HAP-1 (cell line): Measurements from ENCODE around the gene CAMKMT.

Source experiments
- DNase-seq, 2 experiments: peaks; one replicate each; pipeline ENCODE4 v3.0.0-alpha.2; 2016 to 2020; ENCODE audit warnings: low spot score in 2 of 2
- H3K27me3 ChIP-seq: fragments of 250-450 bp; sonication (Bioruptor Pico); 2 replicates; pipeline ENCODE4 v1.5.1; 2020; ENCODE audit warnings: low read depth, mild to moderate bottlenecking, moderate library complexity
- H3K36me3 ChIP-seq: fragments of 250-450 bp; sonication (Bioruptor Pico); replicated peaks from 2 replicates; pipeline ENCODE4 v1.5.1; 2020; ENCODE audit warnings: mild to moderate bottlenecking
- H3K4me1 ChIP-seq: fragments of 250-450 bp; sonication (Bioruptor Pico); 2 replicates; pipeline ENCODE4 v1.5.1; 2020; ENCODE audit warnings: mild to moderate bottlenecking
- H3K4me3 ChIP-seq: fragments of 250-450 bp; sonication (Bioruptor Pico); 2 replicates; pipeline ENCODE4 v1.5.1; 2020; ENCODE audit warnings: mild to moderate bottlenecking, moderate library complexity
- H3K9me3 ChIP-seq: fragments of 250-450 bp; sonication (Bioruptor Pico); 2 replicates; pipeline ENCODE4 v1.5.1; 2020; ENCODE audit warnings: mild to moderate bottlenecking, moderate library complexity
- in situ Hi-C: fragments of 300-500 bp; cut with MboI; formaldehyde crosslinking; loops from 3 replicates; pipeline ENCODE4 v1.14.3; 2020; ENCODE audit warnings: low sequenced_read_pairs, inconsistent platforms, mixed read lengths

CAMKMT gene

DNA sequence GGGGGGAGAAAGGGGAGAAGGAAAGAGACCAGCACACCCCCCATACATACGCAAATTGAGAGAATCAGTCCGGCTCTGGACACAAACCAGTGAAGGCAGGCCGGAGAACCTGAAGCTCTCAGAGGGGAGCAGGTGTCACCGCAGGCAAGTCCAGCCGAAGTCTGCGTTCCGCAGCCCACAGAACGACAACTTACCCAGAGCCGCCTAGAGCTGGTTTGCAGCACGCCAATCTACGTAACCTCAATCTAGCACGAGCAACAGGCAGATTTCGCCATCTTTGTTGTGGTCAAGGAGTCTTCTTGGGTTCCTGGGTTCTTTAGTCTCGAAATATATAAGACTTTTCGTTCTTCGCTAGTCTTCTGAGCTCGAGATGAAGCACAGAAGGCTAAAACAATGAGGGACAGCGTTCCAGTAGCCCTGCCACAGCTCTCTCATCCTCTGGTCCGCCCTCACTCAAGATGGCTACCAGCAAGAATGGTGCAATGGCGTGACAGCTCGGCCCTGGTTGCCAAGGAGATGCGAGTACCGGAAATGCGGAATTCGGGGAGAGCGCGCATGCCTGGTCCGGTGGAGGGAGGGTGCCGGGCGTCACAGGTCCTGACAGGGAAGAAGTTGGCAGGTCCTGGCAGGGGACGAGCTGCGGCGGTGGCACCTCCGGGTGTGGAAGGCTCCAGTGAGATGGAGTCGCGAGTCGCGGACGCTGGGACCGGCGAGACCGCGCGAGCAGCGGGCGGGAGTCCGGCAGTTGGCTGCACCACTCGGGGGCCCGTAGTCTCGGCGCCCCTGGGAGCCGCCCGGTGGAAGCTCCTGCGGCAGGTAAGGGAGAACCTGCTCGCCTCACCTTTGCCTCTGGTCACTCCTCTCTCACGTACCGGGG lies at the start of gene CAMKMT, which contains the start of gene PREPL:
Gene CAMKMT (plus strand): TSS at position 618 of the 877 bp plus-strand sequence.
Gene PREPL (minus strand): TSS at position 165 of the 877 bp plus-strand sequence. CDS start 15,152 bp downstream, outside the sequence.
- Histone ChIP-seq H3K9me3 (no peaks in the 10 kb centered on the region), H3K36me3 (no peaks in the 10 kb centered on the region), H3K4me1 (peaks cover 14% of the 10 kb centered on the region), H3K27me3 (no peaks in the 10 kb centered on the region), H3K4me3 (peak within 1 kb of the TSS; percentile 89)
- DNase-seq: peak; percentile 94 to 99
- in situ Hi-C loops: no loop called here

GRCh38 chr2:44314362-44314761 lies 47.4 kb upstream of the CAMKMT start:
- in situ Hi-C loops: no loop called here
- Histone ChIP-seq H3K27me3 (no peaks in the 10 kb centered on the region), H3K4me3 (no peak overlapping the region), H3K36me3 (peaks cover 12% of the 10 kb centered on the region), H3K4me1 (no peaks in the 10 kb centered on the region), H3K9me3 (peaks cover 12% of the 10 kb centered on the region)
- no peak for DNase-seq

- Histone ChIP-seq H3K4me1 (no peaks in the 10 kb centered on the region), H3K27me3 (no peaks in the 10 kb centered on the region), H3K9me3 (peaks cover 5% of the 10 kb centered on the region; the same call in 1 of the 2 replicates), H3K4me3 (no peak overlapping the region), H3K36me3 (peaks cover 12% of the 10 kb centered on the region)
- no peak for DNase-seq
- in situ Hi-C loops: no loop called here
These were observed 45.8 kb upstream of the CAMKMT start for GRCh38 chr2:44315945-44316344.

DNA sequence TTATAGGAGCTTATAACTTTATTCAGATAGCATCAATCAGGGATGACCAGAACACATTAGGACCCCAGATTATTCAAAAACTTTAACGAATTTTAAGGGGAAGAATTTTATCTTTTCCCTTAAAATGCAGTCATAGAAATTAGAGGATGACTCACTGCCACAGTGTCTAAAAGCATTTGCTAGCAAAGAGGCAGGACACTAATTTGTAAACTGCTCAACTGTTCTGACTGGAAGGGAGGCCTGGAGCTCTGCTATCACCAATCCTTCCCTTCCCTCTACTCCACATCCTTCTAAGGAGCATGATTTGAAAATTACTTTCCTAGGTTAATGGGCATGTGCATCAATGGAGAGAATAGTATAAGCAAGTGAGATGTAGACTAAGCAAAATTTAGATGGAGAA lies 40.9 kb upstream of the CAMKMT start:
- no peaks in the 10 kb centered on the region for H3K27me3 ChIP-seq
- peaks cover 23% of the 10 kb centered on the region for H3K36me3 ChIP-seq
- no peak for DNase-seq
- no peaks in the 10 kb centered on the region for H3K9me3 ChIP-seq
- H3K4me1 ChIP-seq: no peaks in the 10 kb centered on the region
- in situ Hi-C loops: no loop called here
- no peak overlapping the region for H3K4me3 ChIP-seq

DNA sequence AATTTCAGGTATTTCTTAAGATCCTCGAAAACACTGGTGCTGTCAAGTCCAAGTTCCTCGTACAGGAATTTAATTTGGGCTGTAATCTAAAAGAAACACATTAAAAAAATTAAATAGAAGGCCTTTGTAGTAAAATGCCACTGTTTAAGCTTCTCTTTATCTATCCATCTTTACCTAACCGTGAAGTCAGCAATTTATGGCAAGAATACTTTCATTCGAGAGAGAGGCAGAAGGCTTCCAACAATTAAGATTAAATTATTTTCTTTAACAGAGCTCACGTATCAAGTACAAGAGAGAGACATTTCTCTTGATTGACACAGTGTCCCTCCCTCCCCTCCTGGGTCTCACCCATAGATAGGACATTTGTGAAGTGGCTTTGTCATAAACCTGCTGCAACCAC lies 40.4 kb upstream of the CAMKMT start:
- Histone ChIP-seq H3K36me3 (peaks cover 23% of the 10 kb centered on the region), H3K4me1 (no peaks in the 10 kb centered on the region), H3K27me3 (no peaks in the 10 kb centered on the region), H3K4me3 (no peak overlapping the region), H3K9me3 (no peaks in the 10 kb centered on the region)
- in situ Hi-C loops: no loop called here
- DNase-seq: no peak

GRCh38 chr2:44324971-44325426 lies 36.7 kb upstream of the CAMKMT start:
- H3K27me3 ChIP-seq: no peaks in the 10 kb centered on the region
- in situ Hi-C loops: no loop called here
- H3K9me3 ChIP-seq: no peaks in the 10 kb centered on the region
- H3K36me3 ChIP-seq: peaks cover 40% of the 10 kb centered on the region
- no peak overlapping the region for H3K4me3 ChIP-seq
- DNase-seq: no peak
- no peaks in the 10 kb centered on the region for H3K4me1 ChIP-seq

DNA sequence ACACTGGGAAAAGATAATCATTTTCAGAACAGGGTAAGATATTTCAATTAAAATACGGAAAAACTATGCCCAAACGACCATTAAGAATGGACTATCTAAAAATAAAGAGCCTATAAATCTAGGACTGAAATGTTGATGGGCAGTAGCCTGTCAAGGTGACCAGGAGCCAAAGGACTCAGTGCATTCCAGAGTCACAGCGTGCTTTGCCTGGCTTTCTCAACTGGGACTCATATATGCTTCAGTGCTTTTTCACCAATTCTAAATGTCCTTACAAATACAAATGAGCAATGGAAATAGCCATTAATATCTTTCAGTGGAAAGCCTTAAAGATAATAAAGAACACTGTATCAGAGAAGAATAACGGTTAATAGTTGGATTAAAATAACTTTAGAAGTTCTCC lies 35.9 kb upstream of the CAMKMT start:
- no peak overlapping the region for H3K4me3 ChIP-seq
- no peaks in the 10 kb centered on the region for H3K9me3 ChIP-seq
- peaks cover 40% of the 10 kb centered on the region for H3K36me3 ChIP-seq
- no peak for DNase-seq
- in situ Hi-C loops: no loop called here
- no peaks in the 10 kb centered on the region for H3K4me1 ChIP-seq
- H3K27me3 ChIP-seq: no peaks in the 10 kb centered on the region

DNA sequence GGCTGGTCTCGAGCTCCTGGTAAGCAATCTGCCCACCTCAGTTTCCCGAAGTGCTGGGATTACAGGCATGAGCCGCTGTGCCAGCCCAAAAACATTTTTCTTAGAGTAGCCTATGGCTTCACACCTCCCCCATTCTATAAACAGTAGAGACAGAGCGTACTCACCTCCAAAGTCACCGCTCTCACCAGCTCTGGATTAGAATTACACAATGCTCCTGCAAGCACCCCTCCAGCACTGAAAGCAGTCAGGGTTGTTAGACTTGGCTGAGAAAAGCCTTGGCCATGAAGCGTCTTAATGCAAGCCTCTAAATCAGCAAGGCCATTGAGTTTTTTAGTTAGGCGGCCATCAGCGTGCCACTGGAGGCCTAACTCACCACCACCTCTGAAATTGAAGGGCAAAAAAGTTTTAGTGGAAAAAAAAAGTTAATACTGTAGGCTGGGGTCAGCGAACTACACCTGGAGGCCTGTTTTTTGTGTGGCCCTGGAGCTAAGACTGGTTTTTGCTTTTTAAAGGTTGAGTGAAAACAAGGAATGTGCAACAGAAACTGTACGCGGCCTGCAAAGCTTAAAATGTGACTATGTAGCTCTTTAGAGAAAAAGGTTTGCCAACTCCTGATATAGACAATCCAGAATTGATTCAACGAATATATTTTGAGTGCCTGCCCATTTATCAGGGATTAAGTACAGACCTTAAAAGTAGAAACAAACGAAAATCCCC lies 35.0 kb upstream of the CAMKMT start:
- Histone ChIP-seq H3K27me3 (no peaks in the 10 kb centered on the region), H3K4me3 (no peak overlapping the region), H3K9me3 (no peaks in the 10 kb centered on the region), H3K36me3 (peaks cover 33% of the 10 kb centered on the region), H3K4me1 (no peaks in the 10 kb centered on the region)
- in situ Hi-C loops: no loop called here
- no peak for DNase-seq

DNA sequence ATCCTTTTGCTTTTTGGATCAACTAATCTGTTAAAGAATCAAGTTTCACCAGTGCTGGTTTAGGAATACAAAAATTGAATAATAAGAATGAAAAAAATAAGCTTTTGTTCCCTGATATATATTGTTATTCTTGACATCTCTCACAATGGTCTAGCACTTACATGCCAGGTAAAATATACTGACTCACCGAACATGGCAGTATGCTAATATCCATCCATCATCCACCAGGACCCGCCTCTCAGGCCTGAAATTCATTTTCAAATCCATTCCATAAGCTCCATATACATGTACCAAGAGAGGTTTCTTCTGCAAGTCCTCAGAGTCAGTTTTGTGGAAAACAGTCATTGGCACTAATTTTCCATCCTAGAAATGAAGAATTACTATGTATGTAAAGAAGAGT lies 33.0 kb upstream of the CAMKMT start:
- Histone ChIP-seq H3K36me3 (peaks cover 25% of the 10 kb centered on the region), H3K4me1 (no peaks in the 10 kb centered on the region), H3K27me3 (no peaks in the 10 kb centered on the region), H3K9me3 (no peaks in the 10 kb centered on the region), H3K4me3 (no peak overlapping the region)
- in situ Hi-C loops: no loop called here
- DNase-seq: no peak

DNA sequence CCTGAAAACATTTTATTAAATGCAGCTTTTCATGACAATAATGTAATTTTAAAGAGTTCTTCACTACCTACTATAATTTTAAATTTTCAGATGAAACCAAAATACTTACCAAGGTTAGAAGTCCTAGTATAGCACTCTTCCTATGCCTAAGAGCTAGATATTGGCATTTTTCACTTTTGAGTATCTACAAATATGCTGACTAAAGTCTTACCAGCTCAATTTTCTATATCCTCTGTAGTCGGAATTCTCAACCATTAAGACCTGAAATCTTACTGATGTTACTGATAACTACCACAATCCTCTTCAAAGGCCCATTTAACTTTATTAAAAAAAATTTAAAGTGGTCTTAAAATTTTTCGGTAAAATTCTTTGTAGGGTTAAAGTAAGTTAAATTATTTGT lies 32.4 kb upstream of the CAMKMT start:
- in situ Hi-C loops: no loop called here
- peaks cover 28% of the 10 kb centered on the region for H3K36me3 ChIP-seq

DNA sequence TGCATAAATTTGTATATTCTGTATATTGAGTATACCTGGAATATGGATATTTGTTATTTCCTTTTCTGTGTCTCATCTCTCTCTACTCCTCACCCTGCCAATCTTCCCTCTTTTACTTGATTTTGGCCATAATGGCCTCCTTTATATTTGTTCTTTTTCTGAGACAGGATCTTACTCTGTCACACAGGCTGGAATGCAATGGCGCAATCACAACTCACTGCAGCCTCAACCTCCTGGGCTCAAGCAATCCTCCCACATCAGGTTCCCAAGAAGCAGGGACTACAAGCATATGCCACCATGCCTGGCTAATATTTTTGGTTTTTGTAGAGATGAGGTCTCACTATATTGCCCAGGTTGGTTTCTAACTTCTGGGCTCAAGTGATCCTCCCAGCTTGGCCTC lies 30.9 kb upstream of the CAMKMT start:
- H3K4me1 ChIP-seq: no peaks in the 10 kb centered on the region
- H3K9me3 ChIP-seq: no peaks in the 10 kb centered on the region
- H3K27me3 ChIP-seq: no peaks in the 10 kb centered on the region
- no peak overlapping the region for H3K4me3 ChIP-seq
- H3K36me3 ChIP-seq: peaks cover 28% of the 10 kb centered on the region
- no peak for DNase-seq
- in situ Hi-C loops: no loop called here

More for the DNA sequence above, 32.4 kb upstream of the CAMKMT start:
- H3K27me3 ChIP-seq: no peaks in the 10 kb centered on the region
- no peaks in the 10 kb centered on the region for H3K4me1 ChIP-seq
- no peak overlapping the region for H3K4me3 ChIP-seq
- no peaks in the 10 kb centered on the region for H3K9me3 ChIP-seq
- DNase-seq: no peak

GRCh38 chr2:44333994-44334393 lies 27.8 kb upstream of the CAMKMT start:
- Histone ChIP-seq H3K4me1 (no peaks in the 10 kb centered on the region), H3K4me3 (no peak overlapping the region), H3K36me3 (peaks cover 32% of the 10 kb centered on the region), H3K27me3 (no peaks in the 10 kb centered on the region), H3K9me3 (no peaks in the 10 kb centered on the region)
- no peak for DNase-seq
- in situ Hi-C loops: no loop called here

- in situ Hi-C loops: no loop called here
- Histone ChIP-seq H3K4me1 (no peaks in the 10 kb centered on the region), H3K9me3 (no peaks in the 10 kb centered on the region), H3K4me3 (no peak overlapping the region), H3K36me3 (peaks cover 26% of the 10 kb centered on the region), H3K27me3 (no peaks in the 10 kb centered on the region)
- DNase-seq: no peak
These were observed 25.8 kb upstream of the CAMKMT start for GRCh38 chr2:44335806-44336538.
